OCI-M2 (cell line): ENCODE results near the gene ERC2.

Source experiments
- DNase-seq: peaks from one replicate; lab custom pipeline; 2025; ENCODE audit not compliant: unreplicated experiment; lab: John Stamatoyannopoulos, UW

Gene ERC2

DNA sequence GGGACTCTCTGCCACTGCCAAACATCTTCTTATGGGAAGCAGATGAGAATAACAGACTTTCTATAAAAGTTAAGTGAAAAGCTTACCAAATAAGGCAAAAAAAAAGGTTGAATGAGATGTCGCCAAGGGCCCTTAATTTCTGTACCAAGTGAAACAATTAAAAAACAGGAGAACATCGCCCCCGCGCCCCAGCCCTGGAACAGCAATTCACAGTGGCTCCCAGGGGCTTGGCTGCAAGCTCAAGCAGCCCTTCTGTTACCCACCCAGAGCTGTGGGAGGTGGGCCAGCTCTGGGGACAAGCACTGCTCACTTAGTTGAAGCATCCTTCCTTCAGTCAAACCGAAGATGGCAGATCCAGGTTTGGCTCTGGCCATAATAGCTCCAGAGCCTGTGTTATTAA is 208.0 kb downstream of the ERC2 start:
- no peak for DNase-seq

DNA sequence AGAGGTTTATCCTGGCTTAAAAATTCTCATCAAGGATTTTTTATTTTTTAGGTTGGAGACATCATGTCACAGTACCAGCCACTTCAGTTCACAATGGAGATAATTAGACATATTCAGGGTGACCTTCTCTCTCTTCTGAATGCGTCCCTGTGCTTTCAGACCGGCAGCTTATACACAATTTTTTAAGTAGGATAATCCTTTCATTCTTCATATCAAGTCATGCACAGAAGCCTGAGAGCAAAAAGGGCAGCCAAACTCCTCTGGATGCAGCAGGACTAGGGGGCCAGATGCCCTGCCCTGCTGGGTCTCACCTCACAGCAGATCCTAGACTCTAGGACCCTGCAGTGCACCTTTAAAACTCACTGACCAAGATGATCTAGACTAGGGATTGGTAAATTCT is 210.4 kb downstream of the ERC2 start:
- DNase-seq: no peak

GRCh38 chr3:56254835-56255234 is 213.4 kb downstream of the ERC2 start:
- DNase-seq: no peak

- no peak for DNase-seq
Measured at GRCh38 chr3:56253941-56254665, 214.2 kb downstream of the ERC2 start.

GRCh38 chr3:56251343-56251945 is 216.8 kb downstream of the ERC2 start:
- no peak for DNase-seq

GRCh38 chr3:56248021-56248420 is 220.2 kb downstream of the ERC2 start:
- no peak for DNase-seq

- DNase-seq: no peak
Measured at GRCh38 chr3:56238299-56238698, 230.0 kb downstream of the ERC2 start.

- no peak for DNase-seq
Measured at GRCh38 chr3:56233742-56234141, 234.5 kb downstream of the ERC2 start.

DNA sequence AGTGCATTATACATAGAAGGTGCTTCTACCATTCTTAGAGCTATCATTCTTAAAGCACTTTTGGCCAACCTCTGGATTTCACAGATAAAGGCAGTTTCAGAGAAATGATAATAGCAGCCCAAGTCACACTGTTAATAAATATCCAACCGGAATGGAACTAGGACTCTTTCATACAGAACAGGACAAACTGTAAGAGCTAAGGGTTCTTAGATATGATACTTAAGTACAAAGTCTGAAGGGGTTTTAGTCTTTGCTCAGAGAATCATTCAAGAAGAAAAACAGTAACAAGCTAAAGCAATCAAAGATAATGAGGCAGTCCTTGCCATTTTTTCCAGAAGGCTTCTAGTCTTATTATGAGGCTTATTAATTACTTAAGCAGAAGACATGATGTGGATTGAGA is 239.0 kb downstream of the ERC2 start:
- no peak for DNase-seq

DNA sequence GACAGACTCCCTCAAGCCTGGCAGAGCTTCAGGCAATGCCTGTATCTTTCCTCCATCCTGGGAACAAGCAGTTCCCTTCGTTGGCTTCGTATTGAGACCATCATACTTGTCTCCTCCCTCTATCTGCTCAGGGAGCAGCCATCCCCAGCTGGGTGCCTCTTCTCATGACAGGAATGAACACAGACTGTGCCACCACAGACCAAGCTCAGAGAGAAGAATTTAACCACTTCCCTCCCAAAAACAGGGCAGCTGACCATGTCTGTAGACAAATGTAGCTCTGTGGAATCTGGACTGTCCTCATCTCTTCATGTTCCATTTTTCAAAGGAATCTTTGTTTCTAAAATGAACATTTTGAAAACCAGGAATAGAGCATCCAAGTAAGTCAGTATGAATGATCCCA is 245.4 kb downstream of the ERC2 start:
- DNase-seq: no peak

DNA sequence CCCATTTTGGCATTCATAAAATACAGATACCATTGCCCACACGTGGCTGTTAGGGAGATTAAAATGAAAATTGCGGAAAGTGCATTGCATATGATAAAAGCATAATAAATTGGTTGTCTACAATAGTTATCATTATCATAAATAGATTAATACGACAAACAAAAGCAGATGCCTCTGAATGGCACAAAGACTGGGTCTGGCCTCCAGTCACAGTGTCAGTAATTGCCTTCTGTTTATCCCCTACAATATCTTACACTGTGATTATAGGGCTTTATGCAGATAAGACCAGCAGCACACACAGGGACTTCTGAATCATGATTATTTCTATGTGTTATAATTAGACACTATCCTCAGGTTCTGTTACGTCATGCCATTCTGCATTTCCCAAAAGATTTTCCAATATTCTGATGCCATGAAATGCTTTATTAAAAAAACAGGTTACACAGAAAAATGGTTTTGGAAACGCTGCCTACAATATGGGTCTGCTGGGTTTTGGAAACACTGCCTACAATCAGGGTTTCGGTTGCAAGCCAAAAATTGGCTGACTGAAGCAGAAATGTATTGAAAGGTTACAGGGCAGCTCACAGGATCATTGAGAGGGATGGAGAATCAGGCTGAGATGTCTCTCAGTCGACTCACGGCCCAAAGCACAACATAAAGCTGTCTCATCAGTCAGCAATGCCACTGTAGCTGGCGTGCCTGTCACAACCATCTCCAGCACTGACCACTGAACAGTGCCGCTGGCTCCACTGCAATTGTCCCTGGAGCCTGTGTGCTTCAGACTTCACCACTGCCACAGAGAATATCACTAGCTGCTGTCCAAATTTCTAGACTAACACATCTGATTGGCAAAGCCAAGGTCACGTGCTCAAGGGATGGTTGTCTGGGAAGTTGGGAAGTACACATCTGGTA is 248.1 kb downstream of the ERC2 start:
- no peak for DNase-seq

DNA sequence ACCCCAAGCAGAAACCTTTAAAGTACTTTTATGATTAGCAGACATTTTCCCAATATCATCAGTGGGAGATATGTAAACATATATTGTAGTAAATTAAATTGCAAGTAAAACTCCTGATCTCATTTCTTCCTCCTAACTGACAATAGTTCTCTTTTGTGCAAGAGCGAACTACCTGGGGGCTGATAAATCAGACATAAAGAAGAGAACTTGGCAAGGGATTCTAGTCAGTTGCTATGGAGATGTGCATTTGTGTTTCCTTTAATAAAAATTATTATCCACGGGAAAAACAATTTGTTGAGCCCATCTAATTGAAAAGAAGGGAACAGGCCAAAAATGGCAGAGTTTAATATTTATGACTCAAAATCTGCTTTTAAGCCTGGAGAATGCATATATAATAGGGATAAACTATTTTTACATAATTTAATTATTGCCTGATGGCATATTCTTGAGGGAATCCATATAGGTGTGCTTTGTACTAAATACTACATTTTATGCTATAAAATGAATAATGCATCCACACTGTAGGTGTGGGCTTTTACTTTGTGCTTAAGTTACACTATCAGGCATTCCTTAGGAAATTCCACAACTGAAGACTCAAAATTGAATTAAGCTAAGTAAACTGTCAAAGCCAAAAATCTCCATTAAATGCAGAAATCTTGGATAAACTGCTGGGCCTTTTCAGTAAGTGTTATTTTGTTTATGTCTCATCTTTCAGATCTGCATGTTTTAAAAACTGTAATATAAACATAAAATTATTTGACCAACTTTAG is 258.1 kb downstream of the ERC2 start:
- DNase-seq: no peak

DNA sequence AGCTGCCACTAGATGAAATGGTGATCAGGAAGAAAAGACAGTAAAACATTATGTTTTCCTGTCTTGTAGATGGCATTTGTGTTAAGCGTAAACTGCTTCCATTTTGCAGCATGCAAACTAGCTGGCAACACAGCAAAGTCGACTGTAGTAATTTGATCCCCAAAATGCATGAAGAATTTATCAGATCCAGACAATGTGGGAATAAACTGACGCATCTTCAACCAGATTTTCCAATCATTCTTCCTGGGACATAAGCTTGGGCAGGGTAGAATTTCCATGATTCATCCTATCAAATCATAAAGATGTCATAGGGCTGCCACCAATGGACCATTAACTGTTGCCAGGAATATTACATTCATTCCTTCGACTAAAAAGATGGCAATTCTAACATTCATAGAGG is 260.3 kb downstream of the ERC2 start:
- DNase-seq: no peak

DNA sequence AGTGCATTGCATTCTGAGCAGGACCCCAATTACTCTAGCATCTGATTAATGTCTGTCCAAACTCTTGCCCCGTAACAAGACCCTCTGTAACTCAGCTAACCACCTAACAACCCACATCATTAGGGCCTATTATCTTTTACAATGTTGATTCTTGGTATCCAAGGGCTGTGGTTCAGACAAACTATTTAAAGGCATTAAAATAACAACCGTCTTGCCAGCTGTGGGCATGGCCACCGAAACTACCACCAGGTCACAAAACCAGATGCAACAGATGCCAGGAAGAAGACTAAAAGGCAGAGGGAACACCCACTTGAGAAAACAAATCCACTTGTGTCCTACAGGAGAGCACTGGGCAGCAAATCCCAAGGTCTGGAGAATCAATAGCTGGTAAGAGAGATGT is 262.9 kb downstream of the ERC2 start:
- no peak for DNase-seq

DNA sequence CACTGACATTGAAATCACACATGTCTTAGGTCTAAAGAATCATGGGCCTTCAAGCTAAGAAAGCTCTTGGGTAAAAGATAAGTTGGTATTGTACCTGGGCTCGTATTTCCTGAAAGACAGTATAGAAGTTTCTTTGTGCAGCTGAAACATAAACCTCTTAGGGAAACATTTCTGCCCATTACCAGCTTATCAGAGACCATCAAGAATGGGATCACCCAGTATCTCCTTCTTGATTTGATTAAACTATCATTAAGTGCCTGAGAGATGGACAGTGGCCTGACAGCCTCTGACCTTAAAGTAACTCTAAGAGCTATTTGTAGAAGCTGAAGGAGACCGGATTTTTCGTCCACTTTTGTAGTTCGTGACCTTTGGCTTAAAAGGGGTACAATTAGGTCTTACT is 265.3 kb downstream of the ERC2 start:
- no peak for DNase-seq

- DNase-seq: no peak
Measured at GRCh38 chr3:56201407-56201806, 266.9 kb downstream of the ERC2 start.

- DNase-seq: no peak
Measured at GRCh38 chr3:56200251-56200650, 268.0 kb downstream of the ERC2 start.

DNA sequence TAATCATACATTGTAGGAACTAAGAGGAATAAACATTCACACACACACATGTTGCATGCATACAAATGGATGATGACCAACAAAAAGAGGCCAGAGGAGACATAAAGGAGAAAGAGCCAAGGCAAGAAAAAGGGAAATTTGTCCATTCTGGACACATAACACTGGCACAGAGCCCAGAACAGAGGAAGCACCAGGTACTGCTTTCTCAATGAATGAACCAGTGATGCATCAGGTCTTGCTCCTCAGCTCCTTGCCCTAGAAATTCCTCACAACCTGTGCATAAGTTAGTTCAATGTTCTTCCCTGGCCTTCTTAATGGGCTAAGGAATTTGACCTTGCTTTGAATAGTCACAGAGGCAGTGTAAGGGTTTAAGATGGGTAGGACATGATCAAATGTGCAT is 270.3 kb downstream of the ERC2 start:
- DNase-seq: no peak

GRCh38 chr3:56197259-56197965 is 270.9 kb downstream of the ERC2 start:
- DNase-seq: no peak

GRCh38 chr3:56196700-56197099 is 271.6 kb downstream of the ERC2 start:
- no peak for DNase-seq

GRCh38 chr3:56193519-56193918 is 274.7 kb downstream of the ERC2 start:
- DNase-seq: no peak
